DMS153 (cell line): ENCODE data around the gene TMEM165.

Source experiments
- DNase-seq: peaks from one replicate; lab custom pipeline; 2025; lab: John Stamatoyannopoulos, UW

TMEM165 gene

GRCh38 chr4:55367084-55367722 is 28.6 kb upstream of the TMEM165 start:
- DNase-seq, result no peak

- DNase-seq, result no peak
Observed at GRCh38 chr4:55369968-55370367, 25.8 kb upstream of the TMEM165 start.

- DNase-seq, result no peak
Observed at GRCh38 chr4:55372259-55372658, 23.5 kb upstream of the TMEM165 start.

- DNase-seq, result no peak
Observed at GRCh38 chr4:55373461-55373860, 22.3 kb upstream of the TMEM165 start.

- DNase-seq, result no peak
Observed at GRCh38 chr4:55376698-55377097, 19.1 kb upstream of the TMEM165 start.

GRCh38 chr4:55378617-55379467 is 16.9 kb upstream of the TMEM165 start:
- no peak for DNase-seq

GRCh38 chr4:55380576-55380975 is 15.2 kb upstream of the TMEM165 start:
- no peak for DNase-seq

- DNase-seq, result no peak
Observed at GRCh38 chr4:55381502-55381901, 14.3 kb upstream of the TMEM165 start.

- no peak for DNase-seq
Observed at GRCh38 chr4:55382488-55383003, 13.2 kb upstream of the TMEM165 start.

GRCh38 chr4:55385201-55385649 is 10.5 kb upstream of the TMEM165 start:
- DNase-seq, result no peak

- no peak for DNase-seq
Observed at GRCh38 chr4:55386073-55386472, 9.7 kb upstream of the TMEM165 start.

- DNase-seq, result no peak
Observed at GRCh38 chr4:55386840-55387239, 8.9 kb upstream of the TMEM165 start.

GRCh38 chr4:55393461-55394320 is 2.1 kb upstream of the TMEM165 start:
- peak; percentile 74 for DNase-seq

- no peak for DNase-seq
Observed at GRCh38 chr4:55395218-55395528, 584 bp upstream of the TMEM165 start.

GRCh38 chr4:55396308-55397125 is 760 bp downstream of the TMEM165 start:
- no peak for DNase-seq

- no peak for DNase-seq
Observed at GRCh38 chr4:55397126-55397436, 1.3 kb downstream of the TMEM165 start.

- no peak for DNase-seq
Observed at GRCh38 chr4:55397520-55398321, 2.0 kb downstream of the TMEM165 start.

- DNase-seq, result no peak
Observed at GRCh38 chr4:55398461-55398860, 2.7 kb downstream of the TMEM165 start.

GRCh38 chr4:55398966-55399365 is 3.2 kb downstream of the TMEM165 start:
- no peak for DNase-seq

- no peak for DNase-seq
Observed at GRCh38 chr4:55399581-55399980, 3.8 kb downstream of the TMEM165 start.

GRCh38 chr4:55405073-55405472 is 9.3 kb downstream of the TMEM165 start:
- DNase-seq, result no peak
